ENCODE measurements around the gene MMS22L.

MMS22L gene

DNA sequence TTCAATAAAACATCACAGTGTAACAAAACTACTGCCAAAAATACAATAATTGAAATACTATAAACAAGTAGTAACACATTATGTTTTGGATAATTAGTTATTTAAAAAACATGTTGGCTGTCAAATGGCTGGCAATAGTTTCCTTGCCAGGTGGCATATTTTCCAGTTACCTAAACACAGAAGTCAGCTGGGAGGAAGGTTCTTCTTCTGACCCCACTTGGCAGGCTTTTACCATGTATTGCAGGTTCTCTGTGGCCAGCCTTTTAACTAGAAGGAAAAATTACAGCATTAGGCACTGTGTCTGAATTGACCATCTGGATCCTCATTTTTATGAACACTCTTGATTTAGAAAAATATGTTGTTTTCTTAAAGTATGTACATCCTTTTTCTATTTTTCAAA is 131.4 kb downstream of the MMS22L start:
- H3K27me3 ChIP-seq (ENCODE audit: low read length), result no peaks in the 10 kb centered on the region
- peaks cover 34% of the 10 kb centered on the region; the same call in 1 of the 2 replicates for H3K36me3 ChIP-seq (ENCODE audit: low read length)
- no peaks in the 10 kb centered on the region for H3K9me2 ChIP-seq (replicated peaks; ENCODE audit: insufficient read depth, low read length)
- H2AFZ ChIP-seq (ENCODE audit: low read depth, low read length, severe bottlenecking), result no peak overlapping the region
- H3F3A ChIP-seq (ENCODE audit: insufficient read depth), result no peaks in the 10 kb centered on the region
- no peaks in the 10 kb centered on the region for H4K20me1 ChIP-seq (ENCODE audit: low read depth, low read length)
- no peak for TF ChIP-seq EZH2phosphoT487 (conservative IDR thresholded peaks at IDR 0.05; ENCODE audit: low read length)
- TF ChIP-seq, protein P1, sequence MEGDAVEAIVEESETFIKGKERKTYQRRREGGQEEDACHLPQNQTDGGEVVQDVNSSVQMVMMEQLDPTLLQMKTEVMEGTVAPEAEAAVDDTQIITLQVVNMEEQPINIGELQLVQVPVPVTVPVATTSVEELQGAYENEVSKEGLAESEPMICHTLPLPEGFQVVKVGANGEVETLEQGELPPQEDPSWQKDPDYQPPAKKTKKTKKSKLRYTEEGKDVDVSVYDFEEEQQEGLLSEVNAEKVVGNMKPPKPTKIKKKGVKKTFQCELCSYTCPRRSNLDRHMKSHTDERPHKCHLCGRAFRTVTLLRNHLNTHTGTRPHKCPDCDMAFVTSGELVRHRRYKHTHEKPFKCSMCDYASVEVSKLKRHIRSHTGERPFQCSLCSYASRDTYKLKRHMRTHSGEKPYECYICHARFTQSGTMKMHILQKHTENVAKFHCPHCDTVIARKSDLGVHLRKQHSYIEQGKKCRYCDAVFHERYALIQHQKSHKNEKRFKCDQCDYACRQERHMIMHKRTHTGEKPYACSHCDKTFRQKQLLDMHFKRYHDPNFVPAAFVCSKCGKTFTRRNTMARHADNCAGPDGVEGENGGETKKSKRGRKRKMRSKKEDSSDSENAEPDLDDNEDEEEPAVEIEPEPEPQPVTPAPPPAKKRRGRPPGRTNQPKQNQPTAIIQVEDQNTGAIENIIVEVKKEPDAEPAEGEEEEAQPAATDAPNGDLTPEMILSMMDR (IDR thresholded peaks at IDR 0.05; ENCODE audit: insufficient read depth, low read length, poor library complexity, severe bottlenecking), result no peak
- no peaks in the 10 kb centered on the region for H3K9me3 ChIP-seq (ENCODE audit: insufficient read depth, low read length)
- no peak overlapping the region for H3K9ac ChIP-seq (ENCODE audit: low read length)
- no peak overlapping the region for H3K27ac ChIP-seq (ENCODE audit: low read depth, low read length)
- H3K4me2 ChIP-seq (ENCODE audit: low read depth, low read length, poor library complexity, severe bottlenecking), result no peak overlapping the region
- no peaks in the 10 kb centered on the region for H3K79me2 ChIP-seq (ENCODE audit: insufficient read depth, low read length)
- no peak overlapping the region for H3K4me3 ChIP-seq (ENCODE audit: insufficient read depth, low read length, poor library complexity, severe bottlenecking)

DNA sequence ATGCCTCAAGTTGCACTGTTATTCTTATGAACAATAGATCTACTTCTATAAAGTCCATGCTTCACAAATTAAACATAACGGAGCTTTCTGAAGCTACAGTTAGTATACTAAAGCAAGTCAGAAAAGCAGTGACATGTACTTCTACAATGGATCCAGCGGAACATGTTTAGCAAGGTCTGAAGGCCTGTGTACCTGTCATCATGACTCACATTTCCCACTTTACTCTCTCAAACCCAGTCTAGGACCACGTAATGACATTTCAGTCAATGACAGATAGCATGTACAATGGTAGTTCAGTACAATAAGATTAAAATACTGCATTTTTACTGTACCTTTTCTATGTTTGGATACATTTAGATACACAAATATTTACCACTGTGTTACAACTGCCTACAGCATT is 132.1 kb downstream of the MMS22L start:
- no peaks in the 10 kb centered on the region for H3F3A ChIP-seq (ENCODE audit: insufficient read depth)
- no peak overlapping the region for H3K27ac ChIP-seq (ENCODE audit: low read depth, low read length)
- H3K9me2 ChIP-seq (replicated peaks; ENCODE audit: insufficient read depth, low read length), result no peaks in the 10 kb centered on the region
- H2AFZ ChIP-seq (ENCODE audit: low read depth, low read length, severe bottlenecking), result no peak overlapping the region
- no peaks in the 10 kb centered on the region for H3K79me2 ChIP-seq (ENCODE audit: insufficient read depth, low read length)
- H3K9ac ChIP-seq (ENCODE audit: low read length), result no peak overlapping the region
- TF ChIP-seq EZH2phosphoT487 (conservative IDR thresholded peaks at IDR 0.05; ENCODE audit: low read length), result no peak
- TF ChIP-seq, protein P1 (IDR thresholded peaks at IDR 0.05; ENCODE audit: insufficient read depth, low read length, poor library complexity, severe bottlenecking), result no peak
- H3K4me3 ChIP-seq (ENCODE audit: insufficient read depth, low read length, poor library complexity, severe bottlenecking), result no peak overlapping the region
- H3K27me3 ChIP-seq (ENCODE audit: low read length), result no peaks in the 10 kb centered on the region
- H3K4me2 ChIP-seq (ENCODE audit: low read depth, low read length, poor library complexity, severe bottlenecking), result no peak overlapping the region
- H4K20me1 ChIP-seq (ENCODE audit: low read depth, low read length), result no peaks in the 10 kb centered on the region
- H3K9me3 ChIP-seq (ENCODE audit: insufficient read depth, low read length), result no peaks in the 10 kb centered on the region
- H3K36me3 ChIP-seq (ENCODE audit: low read length), result peaks cover 34% of the 10 kb centered on the region; the same call in 1 of the 2 replicates

- Histone ChIP-seq H2AFZ (ENCODE audit: low read depth, low read length, severe bottlenecking) (no peak overlapping the region), H4K20me1 (ENCODE audit: low read depth, low read length) (no peaks in the 10 kb centered on the region), H3K9ac (ENCODE audit: low read length) (no peak overlapping the region), H3K27ac (ENCODE audit: low read depth, low read length) (no peak overlapping the region), H3K79me2 (ENCODE audit: insufficient read depth, low read length) (no peaks in the 10 kb centered on the region), H3K27me3 (ENCODE audit: low read length) (no peaks in the 10 kb centered on the region), H3K4me3 (ENCODE audit: insufficient read depth, low read length, poor library complexity, severe bottlenecking) (no peak overlapping the region), H3K36me3 (ENCODE audit: low read length) (peaks cover 37% of the 10 kb centered on the region; the same call in 1 of the 2 replicates), H3K9me3 (ENCODE audit: insufficient read depth, low read length) (no peaks in the 10 kb centered on the region), H3F3A (ENCODE audit: insufficient read depth) (no peaks in the 10 kb centered on the region), H3K4me2 (ENCODE audit: low read depth, low read length, poor library complexity, severe bottlenecking) (no peak overlapping the region), H3K9me2 (replicated peaks; ENCODE audit: insufficient read depth, low read length) (no peaks in the 10 kb centered on the region)
- TF ChIP-seq, protein P1 (IDR thresholded peaks at IDR 0.05; ENCODE audit: insufficient read depth, low read length, poor library complexity, severe bottlenecking), result no peak
- no peak for TF ChIP-seq EZH2phosphoT487 (conservative IDR thresholded peaks at IDR 0.05; ENCODE audit: low read length)
These were observed 135.6 kb downstream of the MMS22L start for GRCh38 chr6:97147421-97147820.

Data from SU-DHL-6 (cell line).